ENCODE measurements around the gene PDE6D.

DNA sequence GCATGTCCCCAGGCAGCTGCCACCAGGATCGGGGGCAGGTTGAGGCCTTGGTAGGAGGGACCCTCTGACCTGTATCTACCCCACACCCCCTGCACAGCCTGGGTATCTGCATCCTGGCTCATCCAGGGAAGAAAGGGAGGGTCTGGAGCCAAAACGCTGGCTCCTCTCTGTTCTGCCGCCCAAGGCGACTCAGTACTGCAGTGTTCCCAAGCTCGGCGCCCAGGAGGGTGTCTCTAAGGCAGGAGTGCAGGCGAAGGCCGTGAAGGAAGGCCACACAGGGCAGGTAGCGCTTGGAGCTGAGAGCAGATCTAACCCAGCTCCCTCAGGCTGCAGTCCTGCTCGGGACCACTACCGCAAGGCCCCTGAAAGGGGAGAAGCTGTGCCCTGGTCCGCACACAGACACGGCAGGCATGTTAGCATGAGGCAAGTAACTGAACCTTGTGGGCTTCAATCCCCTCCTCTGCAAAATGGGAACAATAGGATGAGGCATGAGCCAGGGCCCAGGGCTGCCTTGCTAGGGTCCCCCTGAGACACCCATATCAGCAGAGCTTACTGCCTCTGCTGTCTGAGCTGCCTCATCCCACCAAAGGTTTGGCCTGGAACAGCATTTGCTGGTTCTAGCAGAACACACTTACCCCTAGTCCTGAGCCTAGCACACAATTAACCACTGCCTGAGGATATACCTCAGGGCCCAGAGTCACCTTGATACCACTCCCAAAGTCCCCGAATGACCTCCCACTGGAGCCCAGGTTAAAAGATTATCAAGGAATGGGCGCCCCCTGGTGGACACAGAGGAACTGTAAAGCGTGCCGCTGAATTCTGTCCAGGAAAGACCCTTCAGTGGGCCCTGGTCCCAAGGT is 66.2 kb downstream of the PDE6D start:
- TF ChIP-seq, protein P1, sequence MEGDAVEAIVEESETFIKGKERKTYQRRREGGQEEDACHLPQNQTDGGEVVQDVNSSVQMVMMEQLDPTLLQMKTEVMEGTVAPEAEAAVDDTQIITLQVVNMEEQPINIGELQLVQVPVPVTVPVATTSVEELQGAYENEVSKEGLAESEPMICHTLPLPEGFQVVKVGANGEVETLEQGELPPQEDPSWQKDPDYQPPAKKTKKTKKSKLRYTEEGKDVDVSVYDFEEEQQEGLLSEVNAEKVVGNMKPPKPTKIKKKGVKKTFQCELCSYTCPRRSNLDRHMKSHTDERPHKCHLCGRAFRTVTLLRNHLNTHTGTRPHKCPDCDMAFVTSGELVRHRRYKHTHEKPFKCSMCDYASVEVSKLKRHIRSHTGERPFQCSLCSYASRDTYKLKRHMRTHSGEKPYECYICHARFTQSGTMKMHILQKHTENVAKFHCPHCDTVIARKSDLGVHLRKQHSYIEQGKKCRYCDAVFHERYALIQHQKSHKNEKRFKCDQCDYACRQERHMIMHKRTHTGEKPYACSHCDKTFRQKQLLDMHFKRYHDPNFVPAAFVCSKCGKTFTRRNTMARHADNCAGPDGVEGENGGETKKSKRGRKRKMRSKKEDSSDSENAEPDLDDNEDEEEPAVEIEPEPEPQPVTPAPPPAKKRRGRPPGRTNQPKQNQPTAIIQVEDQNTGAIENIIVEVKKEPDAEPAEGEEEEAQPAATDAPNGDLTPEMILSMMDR (IDR thresholded peaks at IDR 0.05; ENCODE audit: low read depth, low read length): peak; percentile 79
- TF ChIP-seq POLR2A (IDR thresholded peaks at IDR 0.05; ENCODE audit: extremely low read depth, insufficient read length): no peak
- TF ChIP-seq, protein P2, sequence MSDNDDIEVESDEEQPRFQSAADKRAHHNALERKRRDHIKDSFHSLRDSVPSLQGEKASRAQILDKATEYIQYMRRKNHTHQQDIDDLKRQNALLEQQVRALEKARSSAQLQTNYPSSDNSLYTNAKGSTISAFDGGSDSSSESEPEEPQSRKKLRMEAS (IDR thresholded peaks at IDR 0.05; ENCODE audit: low read depth, low read length): no peak
